Endodermal cell (in vitro differentiated cells): Measurements from ENCODE around the gene GSTM1. TPM values are rescaled to one million over a fixed set of nuclear protein-coding genes. Genes with fewer than 3 reads are reported as not detected.
"Not testable (repeated sequence)": the region's sequence is repeated elsewhere in the genome, so short reads cannot be mapped to it uniquely, and the experiment has no call there.

Experiments used
- DNase-seq: peaks from one replicate; pipeline ENCODE4 v3.0.0-alpha.2; 2017
- H3K27ac ChIP-seq: 2 replicates; pipeline ENCODE4 v1.5.1; 2013; ENCODE audit warnings: mild to moderate bottlenecking, low read depth, low read length, moderate library complexity
- H3K27me3 ChIP-seq: 2 replicates; pipeline ENCODE4 v1.6.1; 2013; ENCODE audit warnings: mild to moderate bottlenecking, low read length, moderate library complexity; ENCODE audit not compliant: insufficient read depth, control insufficient read depth, poor library complexity, severe bottlenecking
- H3K36me3 ChIP-seq: 2 replicates; pipeline ENCODE4 v1.7.0; 2013; ENCODE audit warnings: mild to moderate bottlenecking, low read length, moderate library complexity; ENCODE audit not compliant: control insufficient read depth, insufficient read depth
- H3K4me1 ChIP-seq: one replicate; pipeline ENCODE4 v1.7.0; 2013; ENCODE audit warnings: low read length; ENCODE audit not compliant: control insufficient read depth, insufficient read depth
- H3K4me3 ChIP-seq: 2 replicates; pipeline ENCODE4 v1.5.1; 2013; ENCODE audit warnings: mild to moderate bottlenecking, low read length, moderate library complexity
- H3K9ac ChIP-seq: 2 replicates; pipeline ENCODE4 v1.6.1; 2013; ENCODE audit warnings: mild to moderate bottlenecking, low read length, moderate library complexity; ENCODE audit not compliant: poor library complexity, severe bottlenecking; ENCODE audit errors: extremely low read depth
- H3K9me3 ChIP-seq: 2 replicates; pipeline ENCODE4 v1.6.1; 2013; ENCODE audit warnings: mild to moderate bottlenecking, low read length, moderate library complexity; ENCODE audit not compliant: control insufficient read depth
- H3K27ac Mint-ChIP-seq: 2 replicates; pipeline ENCODE4 v1.8.0; 2020; ENCODE audit warnings: mixed read lengths
- H3K27me3 Mint-ChIP-seq: 2 replicates; pipeline ENCODE4 v1.8.0; 2021; ENCODE audit warnings: mild to moderate bottlenecking, mixed read lengths; ENCODE audit not compliant: insufficient read depth
- H3K36me3 Mint-ChIP-seq: 2 replicates; pipeline ENCODE4 v1.8.0; 2020; ENCODE audit warnings: low read depth, mixed read lengths
- H3K4me1 Mint-ChIP-seq: 2 replicates; pipeline ENCODE4 v1.8.0; 2020; ENCODE audit warnings: mixed read lengths
- H3K4me3 Mint-ChIP-seq: 2 replicates; pipeline ENCODE4 v1.8.0; 2020; ENCODE audit warnings: mild to moderate bottlenecking, moderate library complexity, mixed read lengths
- H3K9me3 Mint-ChIP-seq: 2 replicates; pipeline ENCODE4 v1.8.0; 2020; ENCODE audit warnings: mild to moderate bottlenecking, mixed read lengths
- WGBS, 2 experiments: methylation state at CpG; one replicate each; pipeline versions ENCODE4 v1.1.5 to v1.1.7; 2013; ENCODE audit warnings: missing lambda C conversion rate in 2 of 2, mixed read lengths in 1 of 2; ENCODE audit not compliant: insufficient coverage in 1 of 2, insufficient read length in 1 of 2; 5-methylcytosine and 5-hydroxymethylcytosine counted together
- total RNA-seq, 2 donors: library from RNA; stranded (reverse); fragmentation: NEBNext Ultra II Directional in 1 of 2; extraction: Animal tissue kit (Norgen Biotek cat#: 25700) in 1 of 2; gene quantifications; 2 replicates in 1 of 2; 3 replicates in 1 of 2; pipeline ENCODE4 v1.2.1, GENCODE V29; 2021
- TF ChIP-seq, protein P1 (sequence below): fragments of 200-600 bp; sonication (generic); conservative IDR thresholded peaks from 2 replicates; pipeline ENCODE4 v1.5.0; 2021; ENCODE audit warnings: antibody characterized with exemption, mild to moderate bottlenecking

The GSTM1 gene
- total RNA-seq, 2 donors from 2014 or later, result 23.0 to 65.6 TPM

DNA sequence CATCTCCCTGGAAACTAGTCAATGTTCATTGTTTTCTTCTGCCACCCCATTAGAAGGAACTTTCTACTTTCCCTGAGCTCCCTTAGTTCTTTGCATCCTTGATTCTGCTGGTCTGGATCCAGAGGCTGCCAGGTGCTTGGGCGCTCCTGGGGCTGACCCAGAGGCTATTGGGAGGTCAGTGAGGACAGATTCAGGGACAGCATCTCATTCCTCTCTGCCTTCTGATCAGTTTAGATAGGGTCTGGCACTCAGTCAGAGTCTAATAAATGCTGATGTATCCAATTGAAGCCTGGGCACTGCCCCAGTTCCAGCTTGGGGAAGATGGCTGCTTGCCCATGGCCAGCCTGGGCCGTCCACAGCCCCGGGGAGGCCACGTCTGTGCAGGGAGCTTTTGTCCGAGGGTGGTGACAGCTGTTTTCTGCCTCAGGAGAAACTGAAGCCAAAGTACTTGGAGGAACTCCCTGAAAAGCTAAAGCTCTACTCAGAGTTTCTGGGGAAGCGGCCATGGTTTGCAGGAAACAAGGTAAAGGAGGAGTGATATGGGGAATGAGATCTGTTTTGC lies 2.3 kb downstream of the GSTM1 start:
- Mint-ChIP-seq H3K4me3 (no peak overlapping the region), H3K36me3 (no peaks in the 10 kb centered on the region), H3K4me1 (no peaks in the 10 kb centered on the region), H3K9me3 (peaks cover 3% of the 10 kb centered on the region), H3K27me3 (no peaks in the 10 kb centered on the region), H3K27ac (no peak overlapping the region)
- DNase-seq, result no peak
- TF ChIP-seq, protein P1, sequence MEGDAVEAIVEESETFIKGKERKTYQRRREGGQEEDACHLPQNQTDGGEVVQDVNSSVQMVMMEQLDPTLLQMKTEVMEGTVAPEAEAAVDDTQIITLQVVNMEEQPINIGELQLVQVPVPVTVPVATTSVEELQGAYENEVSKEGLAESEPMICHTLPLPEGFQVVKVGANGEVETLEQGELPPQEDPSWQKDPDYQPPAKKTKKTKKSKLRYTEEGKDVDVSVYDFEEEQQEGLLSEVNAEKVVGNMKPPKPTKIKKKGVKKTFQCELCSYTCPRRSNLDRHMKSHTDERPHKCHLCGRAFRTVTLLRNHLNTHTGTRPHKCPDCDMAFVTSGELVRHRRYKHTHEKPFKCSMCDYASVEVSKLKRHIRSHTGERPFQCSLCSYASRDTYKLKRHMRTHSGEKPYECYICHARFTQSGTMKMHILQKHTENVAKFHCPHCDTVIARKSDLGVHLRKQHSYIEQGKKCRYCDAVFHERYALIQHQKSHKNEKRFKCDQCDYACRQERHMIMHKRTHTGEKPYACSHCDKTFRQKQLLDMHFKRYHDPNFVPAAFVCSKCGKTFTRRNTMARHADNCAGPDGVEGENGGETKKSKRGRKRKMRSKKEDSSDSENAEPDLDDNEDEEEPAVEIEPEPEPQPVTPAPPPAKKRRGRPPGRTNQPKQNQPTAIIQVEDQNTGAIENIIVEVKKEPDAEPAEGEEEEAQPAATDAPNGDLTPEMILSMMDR, result no peak
- no CpG with 5 or more reads among the region's 6 CpGs for WGBS, 2 experiments
- Histone ChIP-seq H3K4me1 (no peaks in the 10 kb centered on the region), H3K27me3 (no peaks in the 10 kb centered on the region), H3K9ac (no peak overlapping the region), H3K4me3 (no peak overlapping the region), H3K36me3 (no peaks in the 10 kb centered on the region), H3K27ac (no peak overlapping the region), H3K9me3 (no peaks in the 10 kb centered on the region)

GRCh38 chr1:109691759-109692158 lies 4.1 kb downstream of the GSTM1 start:
- H3K4me1 Mint-ChIP-seq, result no peaks in the 10 kb centered on the region
- no peak for DNase-seq
- no peaks in the 10 kb centered on the region for H3K27me3 Mint-ChIP-seq
- no peaks in the 10 kb centered on the region for H3K36me3 ChIP-seq
- H3K9ac ChIP-seq, result no peak overlapping the region
- H3K27ac ChIP-seq, result no peak overlapping the region
- H3K4me3 ChIP-seq, result no peak overlapping the region
- no peaks in the 10 kb centered on the region for H3K27me3 ChIP-seq
- H3K9me3 Mint-ChIP-seq, result no peaks in the 10 kb centered on the region
- no peaks in the 10 kb centered on the region for H3K9me3 ChIP-seq
- H3K36me3 Mint-ChIP-seq, result no peaks in the 10 kb centered on the region
- WGBS, 2 experiments, result no CpG with 5 or more reads among the region's 6 CpGs
- no peaks in the 10 kb centered on the region for H3K4me1 ChIP-seq
- TF ChIP-seq, protein P1, result no peak
- no peak overlapping the region for H3K4me3 Mint-ChIP-seq
- no peak overlapping the region for H3K27ac Mint-ChIP-seq

DNA sequence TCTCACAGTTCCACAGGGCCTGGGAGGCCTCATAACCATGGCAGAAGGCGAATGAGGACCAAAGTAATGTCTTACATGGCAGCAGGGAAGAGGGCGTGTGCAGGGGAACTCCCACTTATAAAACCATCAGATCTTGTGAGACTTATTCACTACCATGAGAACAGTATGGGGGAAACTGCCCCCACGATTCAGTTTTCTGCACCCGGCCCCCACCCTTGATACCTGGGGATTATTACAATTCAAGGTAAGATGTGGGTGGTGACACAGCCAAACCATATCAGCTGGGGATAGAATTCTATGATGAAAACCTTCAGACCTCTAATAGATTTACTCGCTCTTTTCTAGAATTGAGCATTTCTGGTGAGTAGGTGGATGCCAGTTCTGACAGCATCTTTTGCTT lies 6.8 kb downstream of the GSTM1 start:
- not testable (repeated sequence) for H3K36me3 Mint-ChIP-seq, H3K4me3 ChIP-seq, H3K27ac Mint-ChIP-seq, H3K9me3 ChIP-seq, H3K9ac ChIP-seq, H3K27me3 ChIP-seq, H3K27me3 Mint-ChIP-seq, H3K4me1 ChIP-seq, H3K9me3 Mint-ChIP-seq, DNase-seq, H3K4me1 Mint-ChIP-seq, H3K27ac ChIP-seq, H3K4me3 Mint-ChIP-seq, H3K36me3 ChIP-seq
- no CpG with 5 or more reads among the region's 5 CpGs for WGBS, 2 experiments

DNA sequence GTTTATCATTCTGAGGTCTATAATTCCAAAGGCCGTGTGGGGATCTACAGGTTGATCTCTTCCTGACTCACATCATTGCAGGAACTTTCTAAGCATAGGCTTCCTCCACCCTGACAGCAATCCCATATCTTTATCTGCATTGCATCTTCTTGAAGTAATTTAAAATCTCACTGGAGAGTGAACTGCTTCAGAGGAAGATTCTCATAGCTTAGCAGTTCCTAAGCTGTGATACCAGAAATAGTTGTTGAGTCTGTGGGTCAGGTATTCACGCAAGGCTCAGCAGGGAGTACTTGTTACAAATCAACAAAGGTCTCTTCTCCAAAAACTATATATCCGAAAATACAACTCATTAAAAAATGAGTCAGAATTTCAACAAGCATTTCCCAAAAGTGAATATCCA lies 7.5 kb downstream of the GSTM1 start:
- not testable (repeated sequence) for H3K9me3 ChIP-seq, DNase-seq, H3K36me3 Mint-ChIP-seq, H3K4me1 ChIP-seq, H3K27me3 Mint-ChIP-seq, H3K27ac Mint-ChIP-seq, H3K9ac ChIP-seq, H3K36me3 ChIP-seq, H3K4me1 Mint-ChIP-seq, H3K9me3 Mint-ChIP-seq, H3K27me3 ChIP-seq, H3K4me3 ChIP-seq, H3K27ac ChIP-seq, H3K4me3 Mint-ChIP-seq
- no CpG with 5 or more reads among the region's 3 CpGs for WGBS, 2 experiments
